ENCODE results near the gene SMAD7.

Gene SMAD7

DNA sequence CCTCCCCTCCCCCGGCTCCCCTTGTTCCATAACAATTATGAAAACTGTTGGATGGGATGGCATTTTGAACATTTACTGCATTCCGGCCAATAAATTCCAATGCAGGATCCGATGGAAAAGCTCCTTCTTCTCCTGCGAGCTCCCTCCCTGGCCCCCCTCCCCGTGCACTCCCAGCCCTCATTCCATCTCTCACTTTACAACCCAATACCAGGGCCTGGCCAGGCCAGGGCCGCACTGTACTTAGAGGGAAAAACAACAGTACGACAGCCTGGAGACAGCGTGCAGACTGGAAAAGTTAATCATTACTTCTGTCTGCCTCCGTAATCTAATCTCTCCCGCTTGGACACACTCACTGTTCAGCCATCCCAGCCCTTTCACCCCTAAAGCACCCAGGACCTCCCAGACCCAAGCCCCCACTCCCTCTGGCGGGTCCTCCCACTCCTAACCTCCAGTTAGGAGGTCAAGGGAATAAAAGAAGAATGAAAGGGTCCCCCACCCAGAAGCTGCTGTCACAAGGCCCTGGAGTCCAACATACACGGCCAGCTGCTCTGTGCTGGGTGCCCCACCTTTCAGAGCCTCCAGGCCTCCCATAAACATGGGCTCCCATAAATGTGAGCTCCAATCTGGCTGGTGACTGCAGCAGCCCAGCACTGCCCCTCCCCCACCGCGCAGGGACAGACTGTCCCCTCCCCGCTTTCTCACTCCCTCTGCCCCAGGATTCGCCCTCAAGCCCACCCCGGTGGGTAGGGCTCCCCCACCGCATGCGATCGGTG, 20.6 kb downstream of the SMAD7 start:
- DNase-seq (ENCODE audit: low read depth, low spot score) = no peak
- TF ChIP-seq, protein P1, sequence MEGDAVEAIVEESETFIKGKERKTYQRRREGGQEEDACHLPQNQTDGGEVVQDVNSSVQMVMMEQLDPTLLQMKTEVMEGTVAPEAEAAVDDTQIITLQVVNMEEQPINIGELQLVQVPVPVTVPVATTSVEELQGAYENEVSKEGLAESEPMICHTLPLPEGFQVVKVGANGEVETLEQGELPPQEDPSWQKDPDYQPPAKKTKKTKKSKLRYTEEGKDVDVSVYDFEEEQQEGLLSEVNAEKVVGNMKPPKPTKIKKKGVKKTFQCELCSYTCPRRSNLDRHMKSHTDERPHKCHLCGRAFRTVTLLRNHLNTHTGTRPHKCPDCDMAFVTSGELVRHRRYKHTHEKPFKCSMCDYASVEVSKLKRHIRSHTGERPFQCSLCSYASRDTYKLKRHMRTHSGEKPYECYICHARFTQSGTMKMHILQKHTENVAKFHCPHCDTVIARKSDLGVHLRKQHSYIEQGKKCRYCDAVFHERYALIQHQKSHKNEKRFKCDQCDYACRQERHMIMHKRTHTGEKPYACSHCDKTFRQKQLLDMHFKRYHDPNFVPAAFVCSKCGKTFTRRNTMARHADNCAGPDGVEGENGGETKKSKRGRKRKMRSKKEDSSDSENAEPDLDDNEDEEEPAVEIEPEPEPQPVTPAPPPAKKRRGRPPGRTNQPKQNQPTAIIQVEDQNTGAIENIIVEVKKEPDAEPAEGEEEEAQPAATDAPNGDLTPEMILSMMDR (IDR thresholded peaks at IDR 0.05; ENCODE audit: insufficient read depth, low read length, missing control alignments) = no peak
- ChIA-PET CTCF (interaction anchor here (0.7 to 2.2 kb wide), 3 partner anchors 12 to 253 kb away, joined by 3 to 9 read pairs (median 3); no protein-coding TSS in a partner anchor), POLR2A (interaction anchor here (1.4 to 1.6 kb wide), 2 partner anchors 22 to 102 kb away, joined by 3 to 4 read pairs; no protein-coding TSS in a partner anchor)
- 0 out of 2 replicates have a peak overlapping the region, but pooled peaks have one; percentile 6 for H3K4me3 ChIP-seq (ENCODE audit: low read depth, low read length)

DNA sequence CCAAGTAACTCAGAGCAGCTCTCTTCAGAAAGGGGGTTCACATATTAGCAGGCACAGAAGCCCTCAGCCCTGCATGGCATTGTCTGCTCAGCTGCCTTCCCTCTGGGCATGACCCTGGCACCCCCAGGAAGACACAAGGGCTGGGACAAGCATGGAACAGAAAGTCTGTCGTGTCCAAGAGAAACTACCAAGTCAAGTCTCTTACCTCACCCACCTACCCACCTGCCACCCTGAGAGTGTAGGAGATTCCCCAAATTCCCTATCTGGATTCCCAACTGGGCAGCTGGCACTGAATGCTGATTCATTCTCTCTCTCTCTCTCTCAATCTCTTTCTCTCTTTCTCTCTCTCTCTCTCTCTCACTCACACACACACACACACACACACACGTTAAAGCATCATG, 21.6 kb downstream of the SMAD7 start:
- POLR2A ChIA-PET = interaction anchor here (0.5 to 1.6 kb wide), 3 partner anchors 23 to 163 kb away, joined by 3 to 4 read pairs (median 3); no protein-coding TSS in a partner anchor
- H3K4me3 ChIP-seq (ENCODE audit: low read depth, low read length) = no peak overlapping the region
- CTCF ChIA-PET = interaction anchor here (0.7 to 1.1 kb wide), 2 partner anchors 11 to 252 kb away, joined by 3 read pairs; no protein-coding TSS in a partner anchor
- DNase-seq (ENCODE audit: low read depth, low spot score) = no peak
- TF ChIP-seq, protein P1 (IDR thresholded peaks at IDR 0.05; ENCODE audit: insufficient read depth, low read length, missing control alignments) = no peak

DNA sequence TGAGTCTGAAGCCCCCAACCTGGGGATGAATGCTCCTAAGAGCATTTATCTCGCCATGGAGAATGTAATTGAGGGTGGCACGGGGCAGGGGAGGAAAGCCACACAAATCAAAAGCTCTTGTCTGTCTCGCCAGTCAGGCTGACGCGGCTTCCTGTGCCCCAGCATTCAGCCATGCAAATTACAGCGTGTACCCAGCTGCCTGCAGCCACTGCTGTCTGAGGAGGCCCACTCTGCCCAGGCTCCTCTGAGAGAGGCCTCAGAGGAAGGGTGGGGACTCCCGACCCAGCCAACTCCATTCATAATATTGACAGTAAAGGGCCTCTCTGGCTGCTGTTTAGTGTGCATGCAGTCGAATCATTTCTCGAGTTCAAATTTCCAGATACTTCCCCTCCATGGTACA, 22.0 kb downstream of the SMAD7 start:
- CTCF ChIA-PET = interaction anchor here (1.1 kb wide), 1 partner anchor 11 kb away, joined by 3 read pairs; no protein-coding TSS in a partner anchor
- POLR2A ChIA-PET = no interaction called here
- TF ChIP-seq, protein P1 (IDR thresholded peaks at IDR 0.05; ENCODE audit: insufficient read depth, low read length, missing control alignments) = no peak
- peak overlapping the region; percentile 8; the same call in 1 of the 2 replicates for H3K4me3 ChIP-seq (ENCODE audit: low read depth, low read length)
- DNase-seq (ENCODE audit: low read depth, low spot score) = no peak

DNA sequence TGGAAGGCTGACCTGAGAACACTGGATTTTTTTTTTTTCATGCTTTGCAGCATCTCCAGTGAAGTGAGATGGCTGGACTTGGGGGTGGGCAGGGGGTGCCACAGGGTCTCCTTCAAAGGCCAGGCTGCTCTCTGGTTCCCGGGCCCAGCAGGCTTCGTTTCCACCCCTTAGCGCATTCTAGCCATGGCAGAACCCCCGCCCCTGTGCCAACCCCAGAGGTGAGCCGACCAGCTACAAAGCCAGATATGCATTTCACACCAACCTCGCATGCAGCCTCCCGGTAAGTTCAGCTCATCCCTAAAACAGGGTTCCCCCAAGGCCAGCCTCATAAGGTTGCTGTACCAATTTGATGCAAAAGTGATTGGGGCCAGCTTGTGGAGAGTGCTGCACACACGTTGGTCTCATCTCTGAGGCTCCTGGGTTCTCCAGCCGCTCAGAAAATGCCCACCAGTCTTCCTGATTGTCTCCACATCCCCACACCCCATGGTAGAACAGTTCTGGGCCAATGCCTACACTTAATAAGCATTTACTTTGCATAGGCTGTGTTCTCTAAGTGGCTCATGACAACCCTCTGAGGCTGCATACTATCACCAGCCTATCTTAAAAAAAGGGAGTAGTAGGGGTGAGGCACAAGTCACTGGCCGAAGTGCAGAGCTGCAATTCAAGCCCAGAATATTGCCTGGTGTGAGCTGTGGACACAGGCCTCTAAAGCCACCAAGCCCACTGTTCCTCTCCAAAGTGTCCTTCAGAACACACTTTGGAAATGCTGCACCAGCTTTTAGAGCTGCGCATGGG, 23.3 kb downstream of the SMAD7 start:
- ChIA-PET POLR2A (no interaction called here), CTCF (interaction anchor here (0.7 to 1.0 kb wide), 2 partner anchors 13 to 252 kb away, joined by 3 read pairs; no protein-coding TSS in a partner anchor)

DNA sequence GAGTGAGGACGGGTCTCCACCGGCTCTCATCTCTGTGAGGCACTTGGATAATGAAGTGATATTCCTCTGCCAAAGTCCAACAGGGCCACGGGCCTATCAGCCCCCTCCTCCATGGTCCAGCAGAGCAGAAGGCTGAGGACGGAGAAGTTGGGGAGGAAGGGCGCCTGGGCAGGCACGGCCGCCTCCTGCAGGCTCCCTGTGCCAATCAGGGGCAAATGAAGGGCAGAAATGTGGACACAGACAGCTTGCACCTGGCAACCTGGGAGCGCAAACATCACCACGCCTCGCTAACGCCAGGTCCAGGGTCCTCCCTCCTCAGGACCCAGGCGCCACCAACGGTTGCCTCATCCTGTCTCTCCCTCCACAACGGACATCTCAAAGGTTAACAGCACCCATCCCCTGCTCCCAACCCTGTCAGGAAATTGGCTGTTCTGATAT, 24.3 kb downstream of the SMAD7 start:
- ChIA-PET CTCF (interaction anchor here (1.0 to 1.4 kb wide), 2 partner anchors 12 to 150 kb away, joined by 3 read pairs; no protein-coding TSS in a partner anchor), POLR2A (interaction anchor here (1.1 kb wide), 1 partner anchor 10 kb away, joined by 3 read pairs; no protein-coding TSS in a partner anchor)
- TF ChIP-seq, protein P1 (IDR thresholded peaks at IDR 0.05; ENCODE audit: insufficient read depth, low read length, missing control alignments) = no peak
- no peak for DNase-seq (ENCODE audit: low read depth, low spot score)
- H3K4me3 ChIP-seq (ENCODE audit: low read depth, low read length) = no peak overlapping the region

More for the DNA sequence above, 23.3 kb downstream of the SMAD7 start:
- no peak overlapping the region for H3K4me3 ChIP-seq (ENCODE audit: low read depth, low read length)
- TF ChIP-seq, protein P1 (IDR thresholded peaks at IDR 0.05; ENCODE audit: insufficient read depth, low read length, missing control alignments) = no peak
- no peak for DNase-seq (ENCODE audit: low read depth, low spot score)

Data from AG04449 (cell line).